H1 (cell line): ENCODE measurements around the gene PRR36. TPM values are rescaled to one million over a fixed set of nuclear protein-coding genes. Genes with fewer than 3 reads are reported as not detected.

Experiments used
- CTCF ChIA-PET: fragments of 300-600 bp; sonication (Branson Sonifier 250); formaldehyde crosslinking; loops from one replicate; lab custom pipeline; 2021; ENCODE audit not compliant: partially characterized antibody; lab: Charles Lee
- POLR2A ChIA-PET: fragments of 300-600 bp; sonication (Branson Sonifier 250); formaldehyde crosslinking; loops from one replicate; lab custom pipeline; 2021; ENCODE audit warnings: inconsistent platforms; ENCODE audit not compliant: partially characterized antibody; lab: Charles Lee
- DNase-seq, 2 experiments: peaks; one replicate each; pipeline versions ENCODE4 v3.0.0 to v3.0.0-alpha.2; 2010 to 2022; ENCODE audit warnings: low spot score in 2 of 2, low read depth in 1 of 2, mixed read lengths in 1 of 2
- FAIRE-seq: peaks from 2 replicates; lab custom pipeline; 2011; peaks lifted over from hg19 to GRCh38; lab: Jason Lieb, UNC
- H2AFZ ChIP-seq: 2 replicates; pipeline ENCODE4 v1.8.1; 2012; ENCODE audit warnings: low read length, inconsistent platforms
- H2AK5ac ChIP-seq: 2 replicates; pipeline ENCODE4 v1.6.1; 2013; ENCODE audit warnings: low read depth, low read length
- H2BK120ac ChIP-seq: replicated peaks from 2 replicates; pipeline ENCODE3; 2013; ENCODE audit warnings: low read depth, low read length, inconsistent platforms
- H2BK12ac ChIP-seq: 2 replicates; pipeline ENCODE4 v1.6.1; 2013; ENCODE audit warnings: low read depth, low read length
- H2BK15ac ChIP-seq: 2 replicates; pipeline ENCODE4 v1.6.1; 2013; ENCODE audit warnings: low read length
- H2BK20ac ChIP-seq: 2 replicates; pipeline ENCODE4 v1.6.1; 2013; ENCODE audit warnings: low read length
- H2BK5ac ChIP-seq: 2 replicates; pipeline ENCODE4 v1.6.1; 2013; ENCODE audit warnings: low read depth, low read length
- H3K14ac ChIP-seq: 2 replicates; pipeline ENCODE4 v1.6.1; 2013; ENCODE audit warnings: inconsistent platforms; ENCODE audit not compliant: insufficient read length
- H3K18ac ChIP-seq: 2 replicates; pipeline ENCODE4 v1.6.1; 2013; ENCODE audit warnings: low read length; ENCODE audit errors: extremely low read depth
- H3K23ac ChIP-seq: 2 replicates; pipeline ENCODE4 v1.6.1; 2013; ENCODE audit warnings: inconsistent platforms; ENCODE audit not compliant: insufficient read length
- H3K23me2 ChIP-seq: 2 replicates; pipeline ENCODE4 v1.6.1; 2013; ENCODE audit warnings: low read depth, low read length
- H3K27ac ChIP-seq: 2 replicates; pipeline ENCODE4 v1.6.1; 2011; ENCODE audit warnings: low read depth, low read length, inconsistent platforms
- H3K27me3 ChIP-seq, 4 experiments: replicated peaks in 1 of 4; 1 replicate in 1 of 4; 2 replicates in 3 of 4; pipeline versions ENCODE4 v1.6.1 to v1.8.1; 2011 to 2013; ENCODE audit warnings: low read length in 3 of 4, mild to moderate bottlenecking in 3 of 4, inconsistent platforms in 2 of 4, mixed read lengths in 2 of 4, moderate library complexity in 1 of 4; ENCODE audit not compliant: control insufficient read depth in 3 of 4, insufficient read depth in 3 of 4; ENCODE audit errors: extremely low read depth in 1 of 4
- H3K36me3 ChIP-seq, 4 experiments: 2 replicates each; pipeline versions ENCODE4 v1.6.1 to v1.8.1; 2011 to 2013; ENCODE audit warnings: mild to moderate bottlenecking in 4 of 4, low read length in 3 of 4, moderate library complexity in 2 of 4, control low read depth in 1 of 4, inconsistent platforms in 1 of 4; ENCODE audit not compliant: insufficient read depth in 4 of 4, control insufficient read depth in 2 of 4
- H3K4ac ChIP-seq: replicated peaks from 2 replicates; pipeline ENCODE3; 2013; ENCODE audit warnings: low read length, low read depth, mixed read lengths, inconsistent platforms; ENCODE audit not compliant: insufficient read length
- H3K4me1 ChIP-seq, 4 experiments: replicated peaks in 1 of 4; 1 replicate in 1 of 4; 2 replicates in 3 of 4; pipeline versions ENCODE4 v1.6.1 to v1.8.1; 2011 to 2013; ENCODE audit warnings: low read length in 3 of 4, inconsistent platforms in 2 of 4, mixed read lengths in 1 of 4; ENCODE audit not compliant: insufficient read depth in 4 of 4, control insufficient read depth in 3 of 4
- H3K4me2 ChIP-seq, 2 experiments: 2 replicates each; pipeline versions ENCODE4 v1.6.1 to v1.8.1; 2011 to 2013; ENCODE audit warnings: low read depth in 2 of 2, low read length in 2 of 2, control low read depth in 1 of 2, inconsistent platforms in 1 of 2, mild to moderate bottlenecking in 1 of 2; ENCODE audit not compliant: insufficient read depth in 1 of 2
- H3K4me3 ChIP-seq, 4 experiments: fragments of 200-600, 300-600 bp in 1 of 4; sonication (generic), shearing (Covaris generic), sonication (Bioruptor Twin) in 1 of 4; 2 replicates each; pipeline versions ENCODE4 v1.5.1 to v1.8.1; 2011 to 2016; ENCODE audit warnings: low read length in 4 of 4, low read depth in 3 of 4, control low read depth in 2 of 4, inconsistent platforms in 2 of 4, mild to moderate bottlenecking in 2 of 4, mixed read lengths in 1 of 4, moderate library complexity in 1 of 4; ENCODE audit not compliant: insufficient read depth in 2 of 4; ENCODE audit errors: extremely low read depth in 1 of 4
- H3K56ac ChIP-seq: replicated peaks from 2 replicates; pipeline ENCODE3; 2013; ENCODE audit warnings: low read depth, mild to moderate bottlenecking, mixed read lengths, low read length, inconsistent platforms; ENCODE audit not compliant: insufficient read length
- H3K79me1 ChIP-seq: 2 replicates; pipeline ENCODE4 v1.6.1; 2013; ENCODE audit warnings: low read depth, low read length, control low read depth
- H3K79me2 ChIP-seq, 2 experiments: 2 replicates each; pipeline versions ENCODE4 v1.6.1 to v1.8.1; 2012 to 2013; ENCODE audit warnings: low read length in 2 of 2, mild to moderate bottlenecking in 2 of 2, inconsistent platforms in 1 of 2; ENCODE audit not compliant: insufficient read depth in 2 of 2, control insufficient read depth in 1 of 2
- H3K9ac ChIP-seq, 4 experiments: replicated peaks in 1 of 4; 1 replicate in 1 of 4; 2 replicates in 3 of 4; pipeline versions ENCODE4 v1.6.1 to v1.8.1; 2011 to 2013; ENCODE audit warnings: low read depth in 3 of 4, low read length in 3 of 4, control low read depth in 2 of 4, mild to moderate bottlenecking in 2 of 4, moderate library complexity in 2 of 4, inconsistent platforms in 1 of 4; ENCODE audit errors: extremely low read depth in 1 of 4
- H3K9me3 ChIP-seq, 2 experiments: 2 replicates each; pipeline versions ENCODE4 v1.6.1 to v1.8.1; 2012 to 2013; ENCODE audit warnings: mild to moderate bottlenecking in 2 of 2, moderate library complexity in 2 of 2, control low read depth in 1 of 2, inconsistent platforms in 1 of 2, low read depth in 1 of 2, low read length in 1 of 2, mixed read lengths in 1 of 2; ENCODE audit not compliant: insufficient read depth in 2 of 2
- H4K20me1 ChIP-seq, 2 experiments: replicated peaks in 1 of 2; 2 replicates each; pipeline versions ENCODE3 to v1.8.1; 2011 to 2013; ENCODE audit warnings: inconsistent platforms in 2 of 2, low read length in 2 of 2, mild to moderate bottlenecking in 1 of 2; ENCODE audit not compliant: insufficient read depth in 2 of 2, control insufficient read depth in 1 of 2
- H4K5ac ChIP-seq: 2 replicates; pipeline ENCODE4 v1.6.1; 2013; ENCODE audit warnings: low read length, low read depth, mixed read lengths, inconsistent platforms; ENCODE audit not compliant: insufficient read length
- H4K8ac ChIP-seq: 2 replicates; pipeline ENCODE4 v1.8.0; 2013; ENCODE audit warnings: mild to moderate bottlenecking, moderate library complexity, low read length, inconsistent platforms; ENCODE audit not compliant: insufficient read depth; ENCODE audit errors: extremely low read depth
- H4K91ac ChIP-seq: replicated peaks from 2 replicates; pipeline ENCODE3; 2013; ENCODE audit warnings: low read length, mixed read lengths, inconsistent platforms; ENCODE audit not compliant: insufficient read length
- CBX8 ChIP-seq: fragments of 300-800, 300-1000 bp; sonication (generic); IDR thresholded peaks from 2 replicates; pipeline ENCODE4 v1.7.1; 2016; ENCODE audit warnings: low read depth, low read length, borderline replicate concordance
- CEBPB ChIP-seq: IDR thresholded peaks from 2 replicates; pipeline ENCODE4 v1.6.1; 2012; ENCODE audit warnings: low read depth, low read length
- POU5F1 ChIP-seq: IDR thresholded peaks from 2 replicates; pipeline ENCODE4 v1.6.1; 2011; ENCODE audit warnings: low read depth, mild to moderate bottlenecking, low read length, moderate library complexity
- TEAD4 ChIP-seq: IDR thresholded peaks from 2 replicates; pipeline ENCODE4 v1.6.1; 2012; ENCODE audit warnings: low read depth, low read length, inconsistent platforms, mixed read lengths
- USF2 ChIP-seq: IDR thresholded peaks from 2 replicates; pipeline ENCODE4 v1.6.1; 2011; ENCODE audit warnings: low read length, improper control_type of control experiment
- WGBS, 2 experiments: shearing (Covaris generic) in 1 of 2; methylation state at CpG; one replicate each; pipeline versions ENCODE4 v1.1.6 to v1.1.7; 2013 to 2015; ENCODE audit warnings: low lambda C conversion rate in 2 of 2, mixed read lengths in 2 of 2, inconsistent platforms in 1 of 2, low coverage in 1 of 2, missing lambda C conversion rate in 1 of 2; ENCODE audit not compliant: insufficient replicate concordance in 2 of 2, insufficient coverage in 1 of 2, insufficient read length in 1 of 2; ENCODE audit errors: extremely low coverage in 1 of 2, missing lambda C conversion rate in 1 of 2; 5-methylcytosine and 5-hydroxymethylcytosine counted together
- polyA plus RNA-seq, 7 experiments: library from polyadenylated mRNA; depleted of rRNA in 3 of 7; stranded (reverse) in 5 of 7; unstranded in 2 of 7; fragments of >200 nt in 5 of 7; fragments of 200-250 nt in 2 of 7; gene quantifications; 1 replicate in 5 of 7; 2 replicates in 1 of 7; 4 replicates in 1 of 7; pipeline versions ENCODE4 v1.2.1 to v1.2.3, GENCODE V29; 2011 to 2013; ENCODE audit warnings: missing spikeins in 2 of 7, mixed read lengths in 2 of 7
- total RNA-seq: library from RNA; stranded (reverse); fragmentation: NEBNext Ultra II Directional; extraction: Animal tissue kit (Norgen Biotek cat#: 25700); gene quantifications from 2 replicates; pipeline ENCODE4 v1.2.1, GENCODE V29; 2021

PRR36 gene
- total and polyA plus RNA-seq, 2 of the 8 experiments (the other 6 are each of a cell fraction or from before 2014, with no cell fraction given) = 1.6 to 23.9 TPM

- FAIRE-seq = no peak
- DNase-seq = no peak
These were observed 38.7 kb upstream of the PRR36 start for GRCh38 chr19:7912697-7913564.

More at GRCh38 chr19:7912697-7913564, 38.7 kb upstream of the PRR36 start:
- Histone ChIP-seq H4K20me1 (peaks cover 5 to 17% of the 10 kb centered on the region in 2 experiments), H3K9ac (no peak overlapping the region; a peak in 1 of 7 replicates), H2BK20ac (no peak overlapping the region), H3K79me1 (0 out of 2 replicates have a peak, but pooled peaks cover 2% of the 10 kb centered on the region), H3K18ac (no peak overlapping the region), H3K4me1 (peaks cover 0 to 8% (median 6%) of the 10 kb centered on the region in 4 experiments; a peak in 5 of 7 replicates), H3K14ac (no peak overlapping the region), H3K27ac (no peak overlapping the region), H2BK5ac (no peak overlapping the region), H3K27me3 (peaks cover 17 to 35% (median 29%) of the 10 kb centered on the region in 4 experiments; a peak in 6 of 7 replicates), H3K56ac (no peak overlapping the region), H2AK5ac (no peak overlapping the region), H2BK15ac (no peak overlapping the region), H2BK120ac (no peak overlapping the region), H3K23me2 (peaks cover 12% of the 10 kb centered on the region; the same call in 1 of the 2 replicates), H3K9me3 (no peaks in the 10 kb centered on the region), H4K8ac (peak overlapping the region; percentile 51; the same call in 1 of the 2 replicates), H2BK12ac (no peak overlapping the region), H3K36me3 (peaks cover 5 to 30% (median 16%) of the 10 kb centered on the region in 4 experiments; a peak in 4 of 8 replicates), H2AFZ (no peak overlapping the region), H3K79me2 (no peaks in the 10 kb centered on the region), H4K5ac (no peak overlapping the region), H3K4me2 (no peak overlapping the region), H3K23ac (no peak overlapping the region), H3K4me3 (no peak overlapping the region), H3K4ac (no peak overlapping the region), H4K91ac (no peak overlapping the region)
- ChIA-PET POLR2A (interaction anchor here (1.4 to 2.3 kb wide), 4 partner anchors 9 to 44 kb away, joined by 3 to 8 read pairs (median 6); partner anchors contain the start of gene MAP2K7), CTCF (interaction anchor here (1.2 to 2.3 kb wide), 6 partner anchors 11 to 55 kb away, joined by 3 to 9 read pairs (median 3); no protein-coding TSS in a partner anchor)
- WGBS, 2 experiments = 94% methylated on average over 25 of the region's 39 CpGs; no CpG with 5 or more reads in 1 of the 2 experiments
- TF ChIP-seq TEAD4 (no peak), USF2 (no peak), CBX8 (no peak), POU5F1 (no peak), CEBPB (no peak)
